Smooth muscle cell (in vitro differentiated cells): ENCODE data around the gene HMGN4. TPM values are rescaled to one million over a fixed set of nuclear protein-coding genes. Genes with fewer than 3 reads are reported as not detected.

Experiments
- DNase-seq: peaks from one replicate; lab custom pipeline; 2025; ENCODE audit not compliant: unreplicated experiment; lab: John Stamatoyannopoulos, UW
- H2AFZ ChIP-seq: fragments of 200-600 bp; sonication (generic); 2 replicates; pipeline ENCODE4 v1.6.0; 2016; ENCODE audit warnings: antibody characterized with exemption, low read depth, mild to moderate bottlenecking
- H3F3A ChIP-seq: fragments of 200-600 bp; sonication (generic); 2 replicates; pipeline ENCODE4 v1.6.0; 2017; ENCODE audit warnings: antibody characterized with exemption, low read depth
- H3K27ac ChIP-seq: fragments of 200-600 bp; sonication (generic); 2 replicates; pipeline ENCODE4 v1.5.1; 2016; ENCODE audit warnings: low read depth, mild to moderate bottlenecking
- H3K27me3 ChIP-seq: fragments of 200-600 bp; sonication (generic); 2 replicates; pipeline ENCODE4 v1.6.1; 2016; ENCODE audit warnings: low read depth, mild to moderate bottlenecking
- H3K36me3 ChIP-seq: fragments of 200-600 bp; sonication (generic); 2 replicates; pipeline ENCODE4 v1.5.1; 2016; ENCODE audit warnings: low read depth
- H3K4me1 ChIP-seq: fragments of 200-600 bp; sonication (generic); 2 replicates; pipeline ENCODE4 v1.5.1; 2016; ENCODE audit warnings: low read depth
- H3K4me2 ChIP-seq: fragments of 200-600 bp; sonication (generic); 2 replicates; pipeline ENCODE4 v1.6.0; 2016; ENCODE audit warnings: mild to moderate bottlenecking
- H3K4me3 ChIP-seq: fragments of 200-600 bp; sonication (generic); 2 replicates; pipeline ENCODE4 v1.5.1; 2016; ENCODE audit warnings: mild to moderate bottlenecking
- H3K79me2 ChIP-seq: fragments of 200-600 bp; sonication (generic); 2 replicates; pipeline ENCODE4 v1.6.0; 2016; ENCODE audit warnings: low read depth, mild to moderate bottlenecking
- H3K9ac ChIP-seq: fragments of 200-600 bp; sonication (generic); 2 replicates; pipeline ENCODE4 v1.6.0; 2016; ENCODE audit warnings: low read depth
- H3K9me3 ChIP-seq: fragments of 200-600 bp; sonication (generic); replicated peaks from 2 replicates; pipeline ENCODE4 v1.5.1; 2016; ENCODE audit warnings: low read depth
- H4K20me1 ChIP-seq: fragments of 200-600 bp; sonication (generic); 2 replicates; pipeline ENCODE4 v1.6.0; 2016; ENCODE audit warnings: low read depth
- CTCF ChIP-seq: fragments of 200-600 bp; sonication (generic); IDR thresholded peaks from 2 replicates; pipeline ENCODE4 v1.5.1; 2017; ENCODE audit warnings: borderline replicate concordance, mild to moderate bottlenecking, antibody characterized with exemption; ENCODE audit not compliant: insufficient read depth, poor library complexity, severe bottlenecking
- WGBS: methylation state at CpG from one replicate; pipeline ENCODE4 v1.1.7; 2016; ENCODE audit warnings: low lambda C conversion rate; 5-methylcytosine and 5-hydroxymethylcytosine counted together
- polyA plus RNA-seq: library from polyadenylated mRNA; unstranded; fragments of >200 nt; fragmentation: Nextera tagmentation; extraction: Ambion mirVana; gene quantifications from 2 replicates; pipeline ENCODE4 v1.2.1, GENCODE V29; 2016
- total RNA-seq: library from RNA; depleted of rRNA; stranded (reverse); fragments of >200 nt; gene quantifications from 2 replicates; pipeline ENCODE4 v1.2.3, GENCODE V29; 2014

Gene HMGN4
- total and polyA plus RNA-seq, 2 experiments from 2014 or later: 39.4 to 53.6 TPM

- Histone ChIP-seq H2AFZ (no peak overlapping the region), H4K20me1 (no peaks in the 10 kb centered on the region), H3K27ac (no peak overlapping the region), H3K79me2 (peaks cover 7% of the 10 kb centered on the region), H3K4me1 (peaks cover 23% of the 10 kb centered on the region), H3F3A (peaks cover 7% of the 10 kb centered on the region), H3K36me3 (no peaks in the 10 kb centered on the region), H3K9me3 (no peaks in the 10 kb centered on the region), H3K4me3 (no peak overlapping the region), H3K27me3 (no peaks in the 10 kb centered on the region), H3K4me2 (no peak overlapping the region), H3K9ac (no peak overlapping the region)
- 94% methylated on average over 2 of the region's 2 CpGs for WGBS
- DNase-seq: no peak
- no peak for TF ChIP-seq CTCF
Observed at GRCh38 chr6:26519359-26519758, 18.8 kb upstream of the HMGN4 start.

GRCh38 chr6:26520237-26520849 lies 17.8 kb upstream of the HMGN4 start:
- no peak for DNase-seq
- no peak for TF ChIP-seq CTCF

GRCh38 chr6:26520850-26521599 lies 17.1 kb upstream of the HMGN4 start:
- WGBS: 1% methylated on average over 41 of the region's 49 CpGs

More at GRCh38 chr6:26520237-26520849, 17.8 kb upstream of the HMGN4 start:
- Histone ChIP-seq H3K4me2 (peak overlapping the region; percentile 89), H3K27ac (peak overlapping the region; percentile 87), H3F3A (peaks cover 7% of the 10 kb centered on the region), H4K20me1 (no peaks in the 10 kb centered on the region), H3K4me1 (peaks cover 23% of the 10 kb centered on the region), H2AFZ (peak overlapping the region; percentile 98), H3K9ac (no peak overlapping the region), H3K4me3 (peak overlapping the region; percentile 70), H3K27me3 (no peaks in the 10 kb centered on the region), H3K36me3 (no peaks in the 10 kb centered on the region), H3K79me2 (peaks cover 16% of the 10 kb centered on the region), H3K9me3 (no peaks in the 10 kb centered on the region)
- 16% methylated on average over 20 of the region's 21 CpGs for WGBS

More at GRCh38 chr6:26520850-26521599, 17.1 kb upstream of the HMGN4 start:
- no peak for TF ChIP-seq CTCF
- H3K4me3 ChIP-seq: peak overlapping the region; percentile 70
- H3F3A ChIP-seq: peaks cover 7% of the 10 kb centered on the region
- no peaks in the 10 kb centered on the region for H4K20me1 ChIP-seq
- H3K79me2 ChIP-seq: peaks cover 16% of the 10 kb centered on the region
- H3K27me3 ChIP-seq: no peaks in the 10 kb centered on the region
- peak overlapping the region; percentile 96 for H2AFZ ChIP-seq
- no peaks in the 10 kb centered on the region for H3K36me3 ChIP-seq
- peaks cover 23% of the 10 kb centered on the region for H3K4me1 ChIP-seq
- no peaks in the 10 kb centered on the region for H3K9me3 ChIP-seq
- H3K4me2 ChIP-seq: peak overlapping the region; percentile 95
- peak overlapping the region; percentile 89 for H3K27ac ChIP-seq
- peak; percentile 74 for DNase-seq
- peak overlapping the region; percentile 88 for H3K9ac ChIP-seq
